HL-60/S4 treated with retinoic acid at 250 ng/mL for 4 days and 3 days (cell line): ENCODE results near the gene ERICH4.

Source experiments
- in situ Hi-C: fragments of 300-500 bp; cut with MboI; formaldehyde crosslinking; loops from 2 replicates; pipeline ENCODE4 v1.7.0; 2022; ENCODE audit warnings: low sequenced_read_pairs

ERICH4 gene

GRCh38 chr19:41413947-41414346 lies 29.0 kb upstream of the ERICH4 start:
- in situ Hi-C loops: no loop called here

- in situ Hi-C loops: no loop called here
Observed at GRCh38 chr19:41414461-41414860, 28.5 kb upstream of the ERICH4 start.

GRCh38 chr19:41415154-41415571 lies 27.8 kb upstream of the ERICH4 start:
- in situ Hi-C loops: no loop called here

GRCh38 chr19:41416194-41416674 lies 26.7 kb upstream of the ERICH4 start:
- in situ Hi-C loops: no loop called here

- in situ Hi-C loops: no loop called here
Observed at GRCh38 chr19:41420101-41420880, 22.7 kb upstream of the ERICH4 start.

- in situ Hi-C loops: no loop called here
Observed at GRCh38 chr19:41421314-41421713, 21.6 kb upstream of the ERICH4 start.

GRCh38 chr19:41421973-41422372 lies 21.0 kb upstream of the ERICH4 start:
- in situ Hi-C loops: no loop called here

- in situ Hi-C loops: no loop called here
Observed at GRCh38 chr19:41422456-41422855, 20.5 kb upstream of the ERICH4 start.

GRCh38 chr19:41422955-41423354 lies 20.0 kb upstream of the ERICH4 start:
- in situ Hi-C loops: no loop called here

GRCh38 chr19:41424335-41425173 lies 18.4 kb upstream of the ERICH4 start:
- in situ Hi-C loops: no loop called here

GRCh38 chr19:41425174-41426115 lies 17.5 kb upstream of the ERICH4 start:
- in situ Hi-C loops: no loop called here

- in situ Hi-C loops: no loop called here
Observed at GRCh38 chr19:41426116-41426841, 16.7 kb upstream of the ERICH4 start.

GRCh38 chr19:41426952-41427646 lies 15.9 kb upstream of the ERICH4 start, which contains the start of gene B3GNT8:
B3GNT8 (minus strand) TSS chr19:41427374; CDS start chr19:41426778, 596 bp downstream.
- in situ Hi-C loops: no loop called here

GRCh38 chr19:41427647-41428480 lies 15.1 kb upstream of the ERICH4 start:
- in situ Hi-C loops: no loop called here

- in situ Hi-C loops: no loop called here
Observed at GRCh38 chr19:41428481-41428859, 14.5 kb upstream of the ERICH4 start.

GRCh38 chr19:41430922-41431321 lies 12.0 kb upstream of the ERICH4 start:
- in situ Hi-C loops: no loop called here

- in situ Hi-C loops: no loop called here
Observed at GRCh38 chr19:41431426-41432386, 11.2 kb upstream of the ERICH4 start.
